ENCODE measurements around the gene FAM174B.

FAM174B gene

DNA sequence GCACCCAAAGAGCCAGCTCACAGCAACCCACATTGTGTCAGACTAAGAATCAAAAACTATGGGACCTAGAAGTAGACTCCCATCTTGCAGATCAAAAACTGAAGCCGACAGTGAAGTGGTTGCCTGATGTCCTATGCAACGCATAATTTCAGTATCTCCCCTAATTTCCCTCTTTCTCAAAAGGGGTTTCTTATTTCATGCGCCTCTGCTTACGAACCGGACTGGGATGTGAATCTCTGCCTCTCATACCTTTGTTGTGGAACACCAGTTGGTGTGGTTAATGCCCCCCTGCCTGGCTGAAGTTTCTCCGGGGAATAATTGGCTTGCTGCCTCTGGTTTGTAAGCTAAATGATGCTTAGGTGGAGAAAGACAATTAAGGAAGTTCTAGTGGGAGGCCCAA lies 514 bp upstream of the FAM174B start:
- TF ChIP-seq POLR2A (IDR thresholded peaks at IDR 0.05; ENCODE audit: low read length) (no peak), GATA1 (IDR thresholded peaks at IDR 0.05; ENCODE audit: low read depth, low read length) (no peak)
- DNase-seq: no peak

DNA sequence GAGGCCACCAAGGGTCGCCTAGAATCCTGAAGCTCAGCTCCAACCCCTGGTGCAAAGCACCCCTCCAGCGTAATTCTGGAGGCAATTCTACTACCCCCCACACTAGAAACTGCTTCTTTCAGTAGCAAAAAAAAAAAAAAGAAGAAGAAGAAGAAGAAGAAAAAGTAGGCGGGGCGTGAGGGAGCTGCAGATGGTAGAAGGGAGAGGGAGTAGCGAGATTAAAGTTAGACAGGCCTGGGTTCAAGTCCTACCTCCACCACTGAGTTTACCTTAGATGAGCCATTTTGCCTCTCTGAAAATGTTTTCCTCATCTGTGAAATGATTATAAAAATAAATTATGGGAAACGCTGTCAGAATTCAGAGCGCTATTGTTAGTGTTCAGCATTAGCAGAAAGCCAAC lies 913 bp downstream of the FAM174B start:
- DNase-seq: no peak
- TF ChIP-seq GATA1 (IDR thresholded peaks at IDR 0.05; ENCODE audit: low read depth, low read length): no peak
- no peak for TF ChIP-seq POLR2A (IDR thresholded peaks at IDR 0.05; ENCODE audit: low read length)

DNA sequence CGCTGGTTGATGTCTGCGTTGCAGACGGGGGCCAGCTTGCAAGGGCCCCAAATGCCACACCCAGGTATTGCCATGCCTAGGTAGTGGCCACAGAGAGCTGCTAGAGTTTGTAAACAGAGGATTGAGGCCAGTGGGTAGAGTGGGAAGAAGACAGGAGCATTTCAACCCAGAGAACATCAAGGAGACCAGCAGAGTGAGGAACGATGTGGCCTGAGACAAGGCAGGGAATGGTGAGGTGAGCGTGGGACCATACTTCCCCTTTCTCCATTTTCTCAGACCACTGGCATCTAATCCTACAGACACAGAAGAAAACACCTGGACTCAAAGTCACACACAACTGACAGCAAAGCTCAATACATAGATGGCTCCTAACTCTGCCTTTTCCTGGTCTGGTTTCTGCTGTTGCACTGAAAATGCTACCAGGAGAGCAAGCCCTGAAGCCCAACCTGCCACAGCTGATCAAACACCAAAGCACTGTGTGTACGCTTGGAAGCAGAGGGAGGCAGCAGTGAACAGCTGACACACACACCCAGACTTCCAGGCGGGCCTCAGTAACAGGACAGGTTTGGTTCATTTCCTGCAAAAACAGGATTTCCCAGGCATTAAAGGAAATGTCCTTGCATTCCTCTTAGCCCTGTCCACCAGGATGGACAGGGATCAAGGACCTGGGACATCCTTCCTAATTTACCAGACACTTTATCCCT lies 1.6 kb downstream of the FAM174B start:
- TF ChIP-seq POLR2A (IDR thresholded peaks at IDR 0.05; ENCODE audit: low read length) (no peak), GATA1 (IDR thresholded peaks at IDR 0.05; ENCODE audit: low read depth, low read length) (no peak)
- DNase-seq: no peak

DNA sequence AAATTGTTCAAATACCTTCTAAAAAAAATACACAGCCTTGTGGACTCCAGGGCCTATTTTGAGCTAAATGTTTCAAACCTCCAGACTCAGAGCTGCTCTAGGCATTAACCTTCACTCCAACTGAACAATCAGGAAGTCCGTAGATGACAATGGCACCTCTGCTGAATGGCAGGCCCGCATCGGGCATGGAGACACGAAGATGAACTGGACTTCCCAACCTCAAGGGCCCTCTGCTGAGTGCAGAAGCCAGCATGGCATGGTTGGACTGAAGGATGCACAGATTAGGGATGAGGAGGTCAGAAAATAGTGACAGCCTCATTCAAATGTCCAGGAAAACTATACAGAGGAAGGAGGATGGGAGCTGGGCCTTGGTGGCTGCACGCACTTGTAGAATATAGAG lies 2.2 kb downstream of the FAM174B start:
- DNase-seq: no peak
- TF ChIP-seq GATA1 (IDR thresholded peaks at IDR 0.05; ENCODE audit: low read depth, low read length) (no peak), POLR2A (IDR thresholded peaks at IDR 0.05; ENCODE audit: low read length) (no peak)

GRCh38 chr15:92652576-92652966 lies 3.0 kb downstream of the FAM174B start:
- TF ChIP-seq GATA1 (IDR thresholded peaks at IDR 0.05; ENCODE audit: low read depth, low read length) (no peak), POLR2A (IDR thresholded peaks at IDR 0.05; ENCODE audit: low read length) (no peak)
- DNase-seq: no peak

- no peak for DNase-seq
- no peak for TF ChIP-seq POLR2A (IDR thresholded peaks at IDR 0.05; ENCODE audit: low read length)
- TF ChIP-seq GATA1 (IDR thresholded peaks at IDR 0.05; ENCODE audit: low read depth, low read length): no peak
These were observed 3.5 kb downstream of the FAM174B start for GRCh38 chr15:92651877-92652575.

DNA sequence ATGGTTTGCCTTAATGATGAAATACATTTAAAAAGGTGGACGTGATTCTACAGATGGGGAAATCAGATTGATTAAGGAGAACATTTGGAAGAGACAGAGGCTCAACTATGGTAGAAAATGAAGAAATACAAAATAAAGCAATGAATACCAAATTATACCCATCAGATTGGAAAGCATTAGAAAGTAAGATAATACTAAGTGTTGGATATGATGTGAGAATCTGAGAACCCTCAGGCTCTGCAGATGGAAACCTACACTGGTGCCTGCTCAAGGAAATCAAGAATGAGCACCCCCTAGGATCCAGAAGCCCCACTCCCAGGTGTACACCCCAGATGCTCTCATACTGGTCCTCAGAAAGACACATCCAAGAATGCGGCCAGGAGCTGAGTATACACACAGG lies 4.6 kb downstream of the FAM174B start:
- TF ChIP-seq GATA1 (IDR thresholded peaks at IDR 0.05; ENCODE audit: low read depth, low read length): no peak
- DNase-seq: no peak

- DNase-seq: no peak
- TF ChIP-seq POLR2A (IDR thresholded peaks at IDR 0.05; ENCODE audit: low read length) (no peak), GATA1 (IDR thresholded peaks at IDR 0.05; ENCODE audit: low read depth, low read length) (no peak)
These were observed 5.3 kb downstream of the FAM174B start for GRCh38 chr15:92650256-92650655.

DNA sequence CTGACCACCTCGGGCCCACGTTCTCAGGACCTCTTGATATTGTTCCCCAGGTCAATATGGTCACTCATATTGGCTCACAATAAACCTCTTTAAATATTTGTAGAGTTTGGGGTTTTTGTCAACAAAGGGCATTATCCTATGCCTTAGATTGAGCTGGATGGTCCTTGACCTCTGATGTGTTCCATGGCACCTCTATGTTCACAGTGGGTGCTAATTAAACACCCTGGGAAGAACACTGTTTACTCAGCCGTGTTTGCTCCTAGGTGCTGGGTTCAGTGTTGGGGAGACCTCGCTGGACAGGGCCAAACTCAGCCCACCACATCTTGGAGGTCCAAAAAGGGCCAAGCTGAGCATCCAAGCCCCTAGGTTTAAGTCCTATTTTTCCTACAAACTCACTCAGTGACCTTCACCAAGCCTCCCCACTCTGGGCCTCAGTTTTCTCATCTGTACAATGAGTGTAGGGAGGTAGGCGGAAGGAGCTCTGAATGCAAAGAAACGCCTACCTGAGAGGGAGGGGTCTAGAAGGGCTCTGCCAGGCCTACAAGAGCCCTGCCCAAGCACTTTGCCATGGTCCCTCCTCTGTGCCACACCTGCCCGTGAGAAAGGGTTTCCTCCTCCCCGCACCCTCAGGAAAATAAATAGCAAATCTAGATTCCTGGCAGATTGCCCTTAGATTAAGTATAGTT lies 7.2 kb downstream of the FAM174B start:
- no peak for DNase-seq
- TF ChIP-seq GATA1 (IDR thresholded peaks at IDR 0.05; ENCODE audit: low read depth, low read length) (no peak), POLR2A (IDR thresholded peaks at IDR 0.05; ENCODE audit: low read length) (no peak)

DNA sequence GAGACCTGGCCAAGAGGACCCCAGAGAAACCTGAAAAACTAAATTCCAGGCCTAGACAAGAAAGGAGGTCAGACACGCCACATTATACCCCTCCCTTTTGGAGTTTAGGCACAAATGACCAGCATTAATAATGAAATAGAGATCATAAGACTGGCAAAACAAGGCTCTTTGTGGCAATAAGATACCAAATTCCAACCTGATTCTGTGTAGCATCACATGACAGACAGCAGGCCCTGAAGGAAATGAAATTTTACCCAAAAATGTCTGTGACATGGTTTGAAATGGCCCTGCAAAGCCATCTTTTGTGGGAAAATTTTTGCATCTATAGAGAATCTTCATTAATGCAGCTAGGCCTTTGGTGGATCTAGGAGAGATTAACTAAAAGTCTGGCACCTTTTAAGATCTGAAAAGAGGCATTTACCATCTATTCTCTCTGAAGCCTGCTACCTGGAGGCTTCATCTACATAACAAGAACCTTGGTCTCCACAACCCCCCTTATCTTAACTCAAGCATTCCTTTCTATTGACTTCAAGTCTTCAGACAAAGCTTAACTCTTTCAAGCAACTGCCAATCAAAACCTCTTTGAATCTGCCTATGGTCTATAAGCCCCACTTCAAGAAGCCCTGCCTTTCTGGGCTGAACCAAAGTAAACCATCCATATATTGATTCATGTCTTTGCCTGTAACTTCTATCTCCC lies 8.0 kb downstream of the FAM174B start:
- no peak for TF ChIP-seq POLR2A (IDR thresholded peaks at IDR 0.05; ENCODE audit: low read length)
- TF ChIP-seq GATA1 (IDR thresholded peaks at IDR 0.05; ENCODE audit: low read depth, low read length): no peak
- no peak for DNase-seq

DNA sequence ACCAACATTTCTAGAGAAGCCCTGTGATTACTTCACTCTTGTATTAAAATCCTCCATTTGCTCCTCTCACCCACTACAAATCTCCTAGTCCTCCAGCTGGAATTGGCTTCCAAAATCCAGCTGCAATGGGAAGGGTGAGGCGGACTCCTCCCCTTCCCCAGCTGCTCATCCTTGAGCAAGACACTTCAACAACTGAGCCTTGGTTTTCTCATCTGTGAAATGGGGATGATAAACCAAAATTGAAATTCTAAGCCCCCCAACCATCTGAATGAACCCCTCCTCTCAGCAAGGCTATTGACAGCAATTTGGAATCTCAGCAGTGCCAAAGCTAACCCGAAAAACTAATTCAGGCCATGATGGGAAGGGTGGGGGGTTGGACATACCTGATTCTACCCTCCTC lies 9.4 kb downstream of the FAM174B start:
- TF ChIP-seq POLR2A (IDR thresholded peaks at IDR 0.05; ENCODE audit: low read length) (no peak), GATA1 (IDR thresholded peaks at IDR 0.05; ENCODE audit: low read depth, low read length) (no peak)
- no peak for DNase-seq

- no peak for TF ChIP-seq POLR2A (IDR thresholded peaks at IDR 0.05; ENCODE audit: low read length)
- TF ChIP-seq GATA1 (IDR thresholded peaks at IDR 0.05; ENCODE audit: low read depth, low read length): no peak
- no peak for DNase-seq
These were observed 9.8 kb downstream of the FAM174B start for GRCh38 chr15:92645731-92646130.

GRCh38 chr15:92645051-92645631 lies 10.4 kb downstream of the FAM174B start:
- DNase-seq: no peak
- TF ChIP-seq POLR2A (IDR thresholded peaks at IDR 0.05; ENCODE audit: low read length) (no peak), GATA1 (IDR thresholded peaks at IDR 0.05; ENCODE audit: low read depth, low read length) (no peak)
